ENCODE results near the gene BEND5. TPM values are rescaled to one million over a fixed set of nuclear protein-coding genes. Genes with fewer than 3 reads are reported as not detected.

BEND5 gene
- total and polyA plus RNA-seq, 11 donors, result 0.85 to 6.4 (median 3.5) TPM

DNA sequence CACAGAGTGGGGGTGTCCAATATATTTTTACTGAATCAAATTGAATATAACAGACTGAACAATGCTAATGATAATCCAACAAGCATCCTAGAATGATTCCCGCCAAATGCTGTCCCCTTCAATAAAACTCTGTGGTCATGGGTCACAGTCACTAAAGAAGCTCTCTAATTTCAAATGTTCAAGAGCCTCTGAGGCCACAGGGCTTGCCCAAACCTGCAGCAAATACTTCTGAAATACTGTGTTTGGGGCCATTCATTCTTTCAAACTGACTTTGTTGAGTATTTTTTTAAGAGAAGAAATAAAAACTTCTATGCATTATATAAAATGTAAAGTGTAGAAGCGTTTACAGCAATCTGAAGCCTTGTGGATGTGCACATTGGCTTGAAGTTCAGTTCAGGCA is 7.6 kb upstream of the BEND5 start:
- intact Hi-C loops (cut with DNase I), result no loop called here
- Histone ChIP-seq H3K27ac (no peak overlapping the region), H3K27me3 (peaks cover 0 to 17% (median 0%) of the 10 kb centered on the region in 9 donors), H3K9me3 (no peaks in the 10 kb centered on the region), H3K4me3 (no peak overlapping the region), H3K36me3 (no peaks in the 10 kb centered on the region), H3K4me1 (no peaks in the 10 kb centered on the region)
- 81 to 88% (median 85%) methylated on average over 2 of the region's 2 CpGs for WGBS, 4 donors
- DNase-seq (no peak), ATAC-seq (no peak)
- TF ChIP-seq, protein P1, sequence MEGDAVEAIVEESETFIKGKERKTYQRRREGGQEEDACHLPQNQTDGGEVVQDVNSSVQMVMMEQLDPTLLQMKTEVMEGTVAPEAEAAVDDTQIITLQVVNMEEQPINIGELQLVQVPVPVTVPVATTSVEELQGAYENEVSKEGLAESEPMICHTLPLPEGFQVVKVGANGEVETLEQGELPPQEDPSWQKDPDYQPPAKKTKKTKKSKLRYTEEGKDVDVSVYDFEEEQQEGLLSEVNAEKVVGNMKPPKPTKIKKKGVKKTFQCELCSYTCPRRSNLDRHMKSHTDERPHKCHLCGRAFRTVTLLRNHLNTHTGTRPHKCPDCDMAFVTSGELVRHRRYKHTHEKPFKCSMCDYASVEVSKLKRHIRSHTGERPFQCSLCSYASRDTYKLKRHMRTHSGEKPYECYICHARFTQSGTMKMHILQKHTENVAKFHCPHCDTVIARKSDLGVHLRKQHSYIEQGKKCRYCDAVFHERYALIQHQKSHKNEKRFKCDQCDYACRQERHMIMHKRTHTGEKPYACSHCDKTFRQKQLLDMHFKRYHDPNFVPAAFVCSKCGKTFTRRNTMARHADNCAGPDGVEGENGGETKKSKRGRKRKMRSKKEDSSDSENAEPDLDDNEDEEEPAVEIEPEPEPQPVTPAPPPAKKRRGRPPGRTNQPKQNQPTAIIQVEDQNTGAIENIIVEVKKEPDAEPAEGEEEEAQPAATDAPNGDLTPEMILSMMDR (IDR thresholded peaks at IDR 0.05), result no peak
- no peak for TF ChIP-seq POLR2A (IDR thresholded peaks at IDR 0.05)

DNA sequence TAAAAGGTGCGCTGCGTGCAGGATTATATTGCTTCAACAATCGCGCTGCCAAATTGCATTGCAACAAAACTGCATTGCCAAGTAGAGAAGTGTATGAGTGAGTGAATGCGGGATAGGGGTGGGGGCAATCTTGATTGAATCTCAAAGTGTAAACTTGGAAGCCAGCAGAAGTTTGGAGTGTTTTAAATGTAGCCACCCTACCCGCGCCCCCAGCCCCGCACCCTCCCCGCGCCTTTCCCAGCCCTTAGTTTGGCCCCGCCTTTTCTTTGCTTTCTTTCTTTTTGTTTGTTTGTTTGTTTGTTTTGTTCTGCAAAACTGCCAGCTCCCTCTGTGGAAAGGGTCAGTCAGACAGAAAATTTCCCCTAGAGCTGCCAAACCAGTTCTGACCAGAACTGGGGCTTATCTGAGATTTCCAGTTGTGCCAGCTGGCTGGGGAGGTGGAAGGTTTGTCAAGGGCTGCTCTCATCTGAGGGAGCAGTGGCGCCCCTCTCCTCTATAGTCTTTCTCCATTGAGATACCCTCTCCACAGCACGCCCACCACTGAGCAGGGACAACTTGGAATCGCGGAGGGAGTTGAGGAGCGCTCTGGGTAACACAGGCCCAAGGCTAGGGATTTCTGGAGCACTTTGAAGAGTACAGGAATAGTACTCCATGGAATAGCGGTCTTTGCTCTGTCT is 666 bp upstream of the BEND5 start:
- H3K9me3 ChIP-seq, result no peaks in the 10 kb centered on the region
- peaks cover 0 to 11% (median 0%) of the 10 kb centered on the region in 9 donors for H3K36me3 ChIP-seq
- peak overlapping the region; percentile 62 to 97 (median 87) for H3K4me3 ChIP-seq
- ATAC-seq (peak; percentile 38 to 59 (median 50)), DNase-seq (peak in 1 of 5 donors; percentile 26)
- H3K27me3 ChIP-seq, result peaks cover 0 to 1% (median 0%) of the 10 kb centered on the region in 9 donors
- TF ChIP-seq POLR2A (IDR thresholded peaks at IDR 0.05), result no peak
- TF ChIP-seq, protein P1 (IDR thresholded peaks at IDR 0.05), result no peak
- intact Hi-C loops (cut with DNase I), result no loop called here
- H3K4me1 ChIP-seq, result peaks cover 0 to 21% (median 11%) of the 10 kb centered on the region in 12 donors
- peak overlapping the region in 4 of 12 donors; percentile 82 to 86 (median 83) for H3K27ac ChIP-seq
- 6 to 13% (median 9%) methylated on average over 16 to 17 of the region's 17 CpGs for WGBS, 4 donors

DNA sequence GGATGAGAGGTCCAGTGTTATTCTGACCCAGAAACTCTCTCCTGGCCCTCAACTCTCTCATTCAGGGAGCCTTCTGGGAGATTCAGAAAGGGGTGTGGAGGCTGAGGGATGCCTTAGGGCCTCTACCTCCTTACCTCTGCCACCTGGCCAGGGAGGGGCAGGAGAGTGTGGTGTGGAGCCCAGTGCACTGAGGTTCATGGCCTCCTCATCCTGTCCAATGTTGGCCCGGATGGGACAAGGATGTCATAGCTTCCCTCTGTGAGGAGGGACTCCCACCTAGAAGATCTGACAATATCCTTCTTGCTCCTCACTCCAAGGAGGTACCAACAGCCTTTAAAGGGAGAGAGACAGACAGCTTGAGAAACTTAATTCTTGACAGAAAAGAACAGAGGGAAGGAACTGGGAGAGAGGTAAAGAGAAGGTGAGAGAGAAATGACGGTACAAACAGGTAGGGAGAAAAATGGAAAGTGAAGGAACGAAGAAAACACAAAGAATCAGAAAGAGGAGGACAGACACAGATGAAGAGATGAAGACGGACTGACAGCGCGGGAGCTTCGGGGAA is 779 bp downstream of the BEND5 start:
- peaks cover 0 to 19% (median 0%) of the 10 kb centered on the region in 9 donors for H3K36me3 ChIP-seq
- TF ChIP-seq, protein P1 (IDR thresholded peaks at IDR 0.05), result no peak
- TF ChIP-seq POLR2A (IDR thresholded peaks at IDR 0.05), result no peak
- WGBS, 4 donors, result 1 to 3% (median 2%) methylated on average over 7 of the region's 7 CpGs
- DNase-seq (no peak), ATAC-seq (peak in 2 of 4 donors; percentile 13 to 36)
- peaks cover 0 to 23% (median 11%) of the 10 kb centered on the region in 12 donors for H3K4me1 ChIP-seq
- peak overlapping the region; percentile 62 to 97 (median 87) for H3K4me3 ChIP-seq
- peak overlapping the region in 9 of 12 donors; percentile 45 to 90 (median 82) for H3K27ac ChIP-seq
- intact Hi-C loops (cut with DNase I), result no loop called here
- no peaks in the 10 kb centered on the region for H3K9me3 ChIP-seq
- H3K27me3 ChIP-seq, result no peaks in the 10 kb centered on the region

DNA sequence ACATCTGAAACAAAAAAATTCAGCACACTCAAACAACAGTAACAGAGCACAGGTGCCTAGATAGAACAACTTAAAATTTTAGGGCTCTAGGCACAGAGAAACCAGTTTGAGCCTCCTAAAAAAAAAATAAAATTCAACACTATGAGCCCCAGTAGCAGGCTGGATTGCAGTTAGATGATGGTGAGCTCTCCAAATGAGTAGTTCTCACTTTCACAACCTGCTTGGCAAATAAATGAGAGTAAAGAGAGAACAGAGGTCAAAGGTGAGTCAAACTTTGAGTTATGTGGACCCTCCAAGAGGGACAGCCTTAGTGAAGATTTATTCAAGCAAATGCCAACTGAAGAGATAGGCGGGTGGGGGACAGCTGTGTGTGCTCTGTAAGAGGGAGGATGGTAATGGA is 3.6 kb downstream of the BEND5 start:
- Histone ChIP-seq H3K4me3 (no peak overlapping the region), H3K36me3 (peaks cover 0 to 20% (median 0%) of the 10 kb centered on the region in 9 donors), H3K27me3 (no peaks in the 10 kb centered on the region), H3K27ac (no peak overlapping the region), H3K9me3 (no peaks in the 10 kb centered on the region), H3K4me1 (peaks cover 0 to 23% (median 11%) of the 10 kb centered on the region in 12 donors)
- ATAC-seq, result no peak
- 89 to 97% (median 92%) methylated on average over 1 of the region's 1 CpG for WGBS, 4 donors
- TF ChIP-seq, protein P1 (IDR thresholded peaks at IDR 0.05), result no peak
- no peak for DNase-seq
- intact Hi-C loops (cut with DNase I), result no loop called here
